ENCODE results near the gene CHAF1A. TPM values are rescaled to one million over a fixed set of nuclear protein-coding genes. Genes with fewer than 3 reads are reported as not detected.

Gene CHAF1A
- total and polyA plus RNA-seq, 2 donors (not counting 1 experiment from before 2014, with no cell fraction given), result 5.9 TPM

GRCh38 chr19:4482721-4483364 lies 80.4 kb downstream of the CHAF1A start:
- Histone ChIP-seq H3K79me2 (ENCODE audit: control insufficient read depth, insufficient read depth, low read length) (no peaks in the 10 kb centered on the region), H3K4me2 (ENCODE audit: extremely low read depth, insufficient read depth, low read length) (no peak overlapping the region), H4K20me1 (ENCODE audit: control insufficient read depth, extremely low read depth, insufficient read depth, low read length) (no peaks in the 10 kb centered on the region), H2AFZ (ENCODE audit: low read length) (no peak overlapping the region), H3K9me3 (ENCODE audit: control insufficient read depth, insufficient read depth, low read depth, low read length) (no peaks in the 10 kb centered on the region), H3K27me3 (ENCODE audit: control insufficient read depth, insufficient read depth, low read length) (no peaks in the 10 kb centered on the region), H3K36me3 (ENCODE audit: control insufficient read depth, insufficient read depth, low read length) (peaks cover 11% of the 10 kb centered on the region), H3K4me3 (replicated peaks in 1 of 4; ENCODE audit: control extremely low read depth in 1 of 4, insufficient read depth in 1 of 4, low read depth in 3 of 4, low read length in 4 of 4) (no peak overlapping the region), H3K9ac (ENCODE audit: insufficient read depth, low read length) (no peak overlapping the region), H3K4me1 (ENCODE audit: control insufficient read depth, extremely low read depth, insufficient read depth, low read length) (no peaks in the 10 kb centered on the region), H3K27ac (ENCODE audit: insufficient read depth, low read length) (no peak overlapping the region)
- DNase-seq (ENCODE audit: low read depth in 2 of 2), result no peak
- no peak for TF ChIP-seq CTCF (conservative IDR thresholded peaks at IDR 0.05 in 1 of 2, IDR thresholded peaks at IDR 0.05 in 1 of 2; ENCODE audit: low read depth in 1 of 2, low read length in 2 of 2)
- TF ChIP-seq EZH2 (IDR thresholded peaks at IDR 0.05; ENCODE audit: low read length, missing control alignments), result no peak

- Histone ChIP-seq H3K27ac (ENCODE audit: insufficient read depth, low read length) (no peak overlapping the region), H4K20me1 (ENCODE audit: control insufficient read depth, extremely low read depth, insufficient read depth, low read length) (no peaks in the 10 kb centered on the region), H3K4me3 (replicated peaks in 1 of 4; ENCODE audit: control extremely low read depth in 1 of 4, insufficient read depth in 1 of 4, low read depth in 3 of 4, low read length in 4 of 4) (no peak overlapping the region), H3K9me3 (ENCODE audit: control insufficient read depth, insufficient read depth, low read depth, low read length) (no peaks in the 10 kb centered on the region), H3K79me2 (ENCODE audit: control insufficient read depth, insufficient read depth, low read length) (no peaks in the 10 kb centered on the region), H2AFZ (ENCODE audit: low read length) (no peak overlapping the region), H3K4me1 (ENCODE audit: control insufficient read depth, extremely low read depth, insufficient read depth, low read length) (no peaks in the 10 kb centered on the region), H3K27me3 (ENCODE audit: control insufficient read depth, insufficient read depth, low read length) (no peaks in the 10 kb centered on the region), H3K4me2 (ENCODE audit: extremely low read depth, insufficient read depth, low read length) (no peak overlapping the region), H3K9ac (ENCODE audit: insufficient read depth, low read length) (no peak overlapping the region), H3K36me3 (ENCODE audit: control insufficient read depth, insufficient read depth, low read length) (peaks cover 11% of the 10 kb centered on the region)
- no peak for TF ChIP-seq CTCF (conservative IDR thresholded peaks at IDR 0.05 in 1 of 2, IDR thresholded peaks at IDR 0.05 in 1 of 2; ENCODE audit: low read depth in 1 of 2, low read length in 2 of 2)
- no peak for TF ChIP-seq EZH2 (IDR thresholded peaks at IDR 0.05; ENCODE audit: low read length, missing control alignments)
- DNase-seq (ENCODE audit: low read depth in 2 of 2), result no peak
Measured at GRCh38 chr19:4483385-4483784, 80.9 kb downstream of the CHAF1A start.

GRCh38 chr19:4487572-4487971 lies 85.1 kb downstream of the CHAF1A start:
- H3K27ac ChIP-seq (ENCODE audit: insufficient read depth, low read length), result no peak overlapping the region
- no peaks in the 10 kb centered on the region for H3K4me1 ChIP-seq (ENCODE audit: control insufficient read depth, extremely low read depth, insufficient read depth, low read length)
- H2AFZ ChIP-seq (ENCODE audit: low read length), result no peak overlapping the region
- H3K4me3 ChIP-seq (replicated peaks in 1 of 4; ENCODE audit: control extremely low read depth in 1 of 4, insufficient read depth in 1 of 4, low read depth in 3 of 4, low read length in 4 of 4), result no peak overlapping the region
- TF ChIP-seq CTCF (conservative IDR thresholded peaks at IDR 0.05 in 1 of 2, IDR thresholded peaks at IDR 0.05 in 1 of 2; ENCODE audit: low read depth in 1 of 2, low read length in 2 of 2), result no peak
- TF ChIP-seq EZH2 (IDR thresholded peaks at IDR 0.05; ENCODE audit: low read length, missing control alignments), result no peak
- H3K4me2 ChIP-seq (ENCODE audit: extremely low read depth, insufficient read depth, low read length), result no peak overlapping the region
- no peaks in the 10 kb centered on the region for H3K79me2 ChIP-seq (ENCODE audit: control insufficient read depth, insufficient read depth, low read length)
- H3K36me3 ChIP-seq (ENCODE audit: control insufficient read depth, insufficient read depth, low read length), result peaks cover 26% of the 10 kb centered on the region
- H3K9ac ChIP-seq (ENCODE audit: insufficient read depth, low read length), result no peak overlapping the region
- no peaks in the 10 kb centered on the region for H4K20me1 ChIP-seq (ENCODE audit: control insufficient read depth, extremely low read depth, insufficient read depth, low read length)
- no peaks in the 10 kb centered on the region for H3K27me3 ChIP-seq (ENCODE audit: control insufficient read depth, insufficient read depth, low read length)
- no peaks in the 10 kb centered on the region for H3K9me3 ChIP-seq (ENCODE audit: control insufficient read depth, insufficient read depth, low read depth, low read length)
- DNase-seq (ENCODE audit: low read depth in 2 of 2), result no peak
